HG03108 (cell line): ENCODE results near the gene PYY.
"Not testable (repeated sequence)": the region's sequence is repeated elsewhere in the genome, so short reads cannot be mapped to it uniquely, and the experiment has no call there.

ENCODE experiments used
- ATAC-seq: cut with Tn5 transposase; IDR thresholded peaks from one replicate; pipeline ENCODE4 v1.9.1; 2021; ENCODE audit warnings: moderate library complexity; ENCODE audit not compliant: unreplicated experiment

The PYY gene

GRCh38 chr17:43953746-43954145 is at the start of gene PYY:
Gene PYY (minus strand): TSS chr17:43953940. CDS start chr17:43953483, 457 bp downstream.
- ATAC-seq = no peak

- no peak for ATAC-seq
Observed at GRCh38 chr17:44002141-44002848, 48.6 kb upstream of the PYY start.

- ATAC-seq = no peak
Observed at GRCh38 chr17:44001461-44001920, 47.8 kb upstream of the PYY start.

- ATAC-seq = no peak
Observed at GRCh38 chr17:44000871-44001460, 47.2 kb upstream of the PYY start.

- no peak for ATAC-seq
Observed at GRCh38 chr17:44000141-44000860, 46.6 kb upstream of the PYY start.

GRCh38 chr17:43999024-43999423 is 45.3 kb upstream of the PYY start:
- no peak for ATAC-seq

- ATAC-seq = no peak
Observed at GRCh38 chr17:43998552-43998951, 44.8 kb upstream of the PYY start.

GRCh38 chr17:43997180-43997579 is 43.4 kb upstream of the PYY start:
- ATAC-seq = not testable (repeated sequence)

- no peak for ATAC-seq
Observed at GRCh38 chr17:43995150-43995471, 41.4 kb upstream of the PYY start.

- ATAC-seq = no peak
Observed at GRCh38 chr17:43994272-43995149, 40.8 kb upstream of the PYY start.

GRCh38 chr17:43992641-43993040 is 38.9 kb upstream of the PYY start:
- ATAC-seq = no peak

- no peak for ATAC-seq
Observed at GRCh38 chr17:43988301-43988700, 34.6 kb upstream of the PYY start.

- ATAC-seq = no peak
Observed at GRCh38 chr17:43987131-43988021, 33.6 kb upstream of the PYY start.

GRCh38 chr17:43986225-43986981 is 32.7 kb upstream of the PYY start:
- no peak for ATAC-seq

- ATAC-seq = no peak
Observed at GRCh38 chr17:43984521-43984920, 30.8 kb upstream of the PYY start.

- no peak for ATAC-seq
Observed at GRCh38 chr17:43983515-43984411, 30.0 kb upstream of the PYY start.

GRCh38 chr17:43983196-43983514 is 29.4 kb upstream of the PYY start:
- ATAC-seq = no peak

- ATAC-seq = no peak
Observed at GRCh38 chr17:43982171-43982570, 28.4 kb upstream of the PYY start.

- no peak for ATAC-seq
Observed at GRCh38 chr17:43979671-43980070, 25.9 kb upstream of the PYY start.
